ENCODE data around the gene ACTR3. TPM values are rescaled to one million over a fixed set of nuclear protein-coding genes. Genes with fewer than 3 reads are reported as not detected.

The ACTR3 gene
- total and polyA plus RNA-seq, 2 of the 8 experiments (the other 6 are each of a cell fraction or from before 2014, with no cell fraction given) = 51.7 to 184 TPM

DNA sequence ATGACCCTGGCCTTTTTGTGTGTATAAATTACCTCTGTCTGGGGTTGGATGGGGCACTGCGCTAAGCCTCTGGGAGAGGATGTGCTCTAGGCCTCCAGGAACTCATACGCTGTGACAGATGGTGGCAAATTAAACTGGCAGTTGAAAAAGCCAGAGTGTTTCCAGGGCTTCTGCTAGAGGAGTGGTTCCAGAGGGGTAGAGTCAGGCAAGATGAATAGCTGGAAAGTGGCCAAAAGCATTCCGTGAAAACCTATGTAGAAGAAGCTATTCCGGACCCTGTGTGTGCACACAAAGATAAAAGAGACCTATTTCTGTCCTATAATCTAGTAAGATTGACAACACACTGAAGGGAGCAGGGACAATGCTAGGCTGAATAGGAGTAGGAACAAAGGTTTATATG, 84.8 kb downstream of the ACTR3 start (continued):
- TF ChIP-seq, protein P1, sequence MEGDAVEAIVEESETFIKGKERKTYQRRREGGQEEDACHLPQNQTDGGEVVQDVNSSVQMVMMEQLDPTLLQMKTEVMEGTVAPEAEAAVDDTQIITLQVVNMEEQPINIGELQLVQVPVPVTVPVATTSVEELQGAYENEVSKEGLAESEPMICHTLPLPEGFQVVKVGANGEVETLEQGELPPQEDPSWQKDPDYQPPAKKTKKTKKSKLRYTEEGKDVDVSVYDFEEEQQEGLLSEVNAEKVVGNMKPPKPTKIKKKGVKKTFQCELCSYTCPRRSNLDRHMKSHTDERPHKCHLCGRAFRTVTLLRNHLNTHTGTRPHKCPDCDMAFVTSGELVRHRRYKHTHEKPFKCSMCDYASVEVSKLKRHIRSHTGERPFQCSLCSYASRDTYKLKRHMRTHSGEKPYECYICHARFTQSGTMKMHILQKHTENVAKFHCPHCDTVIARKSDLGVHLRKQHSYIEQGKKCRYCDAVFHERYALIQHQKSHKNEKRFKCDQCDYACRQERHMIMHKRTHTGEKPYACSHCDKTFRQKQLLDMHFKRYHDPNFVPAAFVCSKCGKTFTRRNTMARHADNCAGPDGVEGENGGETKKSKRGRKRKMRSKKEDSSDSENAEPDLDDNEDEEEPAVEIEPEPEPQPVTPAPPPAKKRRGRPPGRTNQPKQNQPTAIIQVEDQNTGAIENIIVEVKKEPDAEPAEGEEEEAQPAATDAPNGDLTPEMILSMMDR (IDR thresholded peaks at IDR 0.05; ENCODE audit: control extremely low read depth in 1 of 3, insufficient read depth in 1 of 3, low read depth in 1 of 3, low read length in 3 of 3) = no peak
- TF ChIP-seq RBBP5 (IDR thresholded peaks at IDR 0.05; ENCODE audit: borderline replicate concordance, low read depth, low read length) (no peak), HDAC2 (IDR thresholded peaks at IDR 0.05; ENCODE audit: borderline replicate concordance in 1 of 2, low read depth in 2 of 2, low read length in 2 of 2) (no peak), ASH2L (IDR thresholded peaks at IDR 0.05; ENCODE audit: low read length) (no peak)
